Activated naive CD8-positive, alpha-beta T cell treated with anti-CD3 and anti-CD28 coated beads, Interleukin-2, amount 50 U/mL, for 16 hours (primary cell): ENCODE data around the gene SP140L.
"Not testable (repeated sequence)": the region's sequence is repeated elsewhere in the genome, so short reads cannot be mapped to it uniquely, and the experiment has no call there.

Experiments used
- DNase-seq: peaks from one replicate; pipeline ENCODE4 v3.0.0-alpha.2; 2020; ENCODE audit warnings: low read depth, low spot score

The SP140L gene

GRCh38 chr2:230326453-230327417 is at the start of gene SP140L:
Gene SP140L, plus strand, starts transcription at chr2:230327193. Its CDS starts 77 bp downstream, at chr2:230327270.
- peak; percentile 62 for DNase-seq

- no peak for DNase-seq
Observed at GRCh38 chr2:230282936-230283335, 44.1 kb upstream of the SP140L start.

GRCh38 chr2:230286048-230286447 is 40.9 kb upstream of the SP140L start:
- DNase-seq = no peak

GRCh38 chr2:230289311-230289710 is 37.7 kb upstream of the SP140L start:
- DNase-seq = not testable (repeated sequence)

- DNase-seq = no peak
Observed at GRCh38 chr2:230295192-230295591, 31.8 kb upstream of the SP140L start.

- no peak for DNase-seq
Observed at GRCh38 chr2:230296917-230297316, 30.1 kb upstream of the SP140L start.

GRCh38 chr2:230299618-230300017 is 27.4 kb upstream of the SP140L start:
- no peak for DNase-seq

- DNase-seq = no peak
Observed at GRCh38 chr2:230305416-230306275, 21.3 kb upstream of the SP140L start.

- no peak for DNase-seq
Observed at GRCh38 chr2:230306474-230306873, 20.5 kb upstream of the SP140L start.

- DNase-seq = no peak
Observed at GRCh38 chr2:230307485-230307884, 19.5 kb upstream of the SP140L start.

- DNase-seq = no peak
Observed at GRCh38 chr2:230308402-230309000, 18.5 kb upstream of the SP140L start.

GRCh38 chr2:230310792-230311191 is 16.2 kb upstream of the SP140L start:
- DNase-seq = not testable (repeated sequence)

- not testable (repeated sequence) for DNase-seq
Observed at GRCh38 chr2:230311634-230312033, 15.4 kb upstream of the SP140L start.

GRCh38 chr2:230312638-230313037 is 14.4 kb upstream of the SP140L start:
- DNase-seq = no peak

GRCh38 chr2:230317366-230317765 is 9.6 kb upstream of the SP140L start:
- no peak for DNase-seq

GRCh38 chr2:230318190-230319121 is 8.5 kb upstream of the SP140L start:
- DNase-seq = no peak

- peak; percentile 8 for DNase-seq
Observed at GRCh38 chr2:230319211-230319862, 7.7 kb upstream of the SP140L start.

GRCh38 chr2:230321031-230321430 is 6.0 kb upstream of the SP140L start:
- DNase-seq = no peak

- no peak for DNase-seq
Observed at GRCh38 chr2:230322561-230323384, 4.2 kb upstream of the SP140L start.
